Lung (tissue), 12 donors: Measurements from ENCODE around the gene PROB1. TPM values are rescaled to one million over a fixed set of nuclear protein-coding genes. Genes with fewer than 3 reads are reported as not detected.
A peak's percentile ranks its signal among the peaks of the same experiment; 100 is the strongest.

ENCODE experiments used
- ATAC-seq: fragments of 200-7000 bp; cut with Tn5 transposase; one replicate; pipeline ENCODE4 v1.9.1; 2020; ENCODE audit warnings: moderate number of reproducible peaks; ENCODE audit not compliant: insufficient read depth, low FRiP score
- DNase-seq, 3 donors: peaks; one replicate each; pipeline ENCODE4 v3.0.0-alpha.2; 2013 to 2017
- H3K27ac ChIP-seq, 2 donors: one replicate each; pipeline ENCODE4 v1.5.1; 2013; ENCODE audit warnings: mild to moderate bottlenecking in 2 of 2, moderate library complexity in 2 of 2, control low read depth in 1 of 2, inconsistent platforms in 1 of 2, low read depth in 1 of 2, low read length in 1 of 2
- H3K27me3 ChIP-seq, 3 donors: one replicate each; pipeline ENCODE4 v1.5.1; 2013; ENCODE audit warnings: low read length in 2 of 3; ENCODE audit not compliant: control insufficient read depth in 3 of 3, insufficient read depth in 3 of 3
- H3K36me3 ChIP-seq, 4 donors: one replicate each; pipeline ENCODE4 v1.5.1; 2013; ENCODE audit warnings: low read length in 4 of 4, mild to moderate bottlenecking in 1 of 4, moderate library complexity in 1 of 4; ENCODE audit not compliant: control insufficient read depth in 4 of 4, insufficient read depth in 4 of 4
- H3K4me1 ChIP-seq, 5 donors: one replicate each; pipeline ENCODE4 v1.5.1; 2013; ENCODE audit warnings: low read length in 5 of 5, mild to moderate bottlenecking in 2 of 5, moderate library complexity in 1 of 5; ENCODE audit not compliant: control insufficient read depth in 5 of 5, insufficient read depth in 5 of 5
- H3K4me3 ChIP-seq: one replicate; pipeline ENCODE4 v1.5.1; 2013; ENCODE audit warnings: mild to moderate bottlenecking, control low read depth, moderate library complexity
- H3K9ac ChIP-seq, 2 donors: one replicate each; pipeline ENCODE4 v1.5.1; 2013; ENCODE audit warnings: low read length in 2 of 2, control low read depth in 1 of 2; ENCODE audit not compliant: insufficient read depth in 1 of 2
- H3K9me3 ChIP-seq, 4 donors: one replicate each; pipeline ENCODE4 v1.5.1; 2013; ENCODE audit warnings: low read length in 3 of 4, mild to moderate bottlenecking in 1 of 4, moderate library complexity in 1 of 4; ENCODE audit not compliant: control insufficient read depth in 4 of 4, insufficient read depth in 3 of 4
- WGBS, 2 donors: extraction: QIAGEN DNeasy Blood & Tissue Kit; methylation state at CpG; one replicate each; pipeline ENCODE4 v1.1.7; 2013; 5-methylcytosine and 5-hydroxymethylcytosine counted together
- polyA plus RNA-seq, 2 donors: library from polyadenylated mRNA; stranded (reverse); fragments of 200-250 nt; gene quantifications; one replicate each; pipeline ENCODE4 v1.2.1, GENCODE V29; 2013
- total RNA-seq, 2 donors: library from RNA; depleted of rRNA in 1 of 2; stranded (reverse); fragments of >200 nt in 1 of 2; gene quantifications; one replicate each; pipeline ENCODE4 v1.2.1, GENCODE V29; 2014 to 2021
- TF ChIP-seq, protein P1 (sequence below): IDR thresholded peaks from 2 replicates; pipeline ENCODE4 v1.5.1; 2012; ENCODE audit warnings: mild to moderate bottlenecking; ENCODE audit errors: control extremely low read depth, extremely low read depth
- donor health status: control.
- donor health status: control.
- donor health status: Bipolar disorder and iron deficiency.
- donor health status: healthy.
- donor health status: DM: yes; HTN: yes; CAD: no.

PROB1 gene
- total and polyA plus RNA-seq, 4 donors = 0.33 to 2.2 (median 0.72) TPM

DNA sequence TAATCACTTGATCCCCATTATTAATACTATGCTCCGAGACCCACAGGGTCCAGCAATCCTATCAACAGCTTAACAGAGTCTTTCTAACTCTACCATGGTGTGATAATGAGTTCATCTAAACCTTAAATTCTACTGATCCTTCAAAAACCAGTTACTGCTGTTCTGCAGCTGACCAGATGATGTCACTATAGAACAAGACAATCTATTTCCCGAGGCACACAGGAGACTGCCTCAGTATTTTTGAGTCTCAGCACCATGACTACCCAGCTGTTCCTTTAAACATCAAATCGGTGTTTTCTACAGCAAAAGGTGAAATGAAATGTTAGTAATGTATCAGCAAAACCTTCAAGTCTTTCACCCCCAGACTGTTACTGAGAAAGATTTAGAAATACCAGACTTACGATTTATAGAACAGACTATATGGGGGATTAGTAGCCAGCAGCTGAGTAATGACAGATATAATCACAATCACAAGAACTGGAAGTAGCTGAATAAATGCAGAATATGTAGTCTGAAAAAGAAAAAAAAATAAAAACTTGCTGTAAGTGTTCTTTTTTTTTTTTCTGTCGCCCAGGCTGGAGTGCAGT lies 27.5 kb upstream of the PROB1 start:
- H3K36me3 ChIP-seq = peaks cover 11 to 44% (median 19%) of the 10 kb centered on the region in 4 donors
- TF ChIP-seq, protein P1, sequence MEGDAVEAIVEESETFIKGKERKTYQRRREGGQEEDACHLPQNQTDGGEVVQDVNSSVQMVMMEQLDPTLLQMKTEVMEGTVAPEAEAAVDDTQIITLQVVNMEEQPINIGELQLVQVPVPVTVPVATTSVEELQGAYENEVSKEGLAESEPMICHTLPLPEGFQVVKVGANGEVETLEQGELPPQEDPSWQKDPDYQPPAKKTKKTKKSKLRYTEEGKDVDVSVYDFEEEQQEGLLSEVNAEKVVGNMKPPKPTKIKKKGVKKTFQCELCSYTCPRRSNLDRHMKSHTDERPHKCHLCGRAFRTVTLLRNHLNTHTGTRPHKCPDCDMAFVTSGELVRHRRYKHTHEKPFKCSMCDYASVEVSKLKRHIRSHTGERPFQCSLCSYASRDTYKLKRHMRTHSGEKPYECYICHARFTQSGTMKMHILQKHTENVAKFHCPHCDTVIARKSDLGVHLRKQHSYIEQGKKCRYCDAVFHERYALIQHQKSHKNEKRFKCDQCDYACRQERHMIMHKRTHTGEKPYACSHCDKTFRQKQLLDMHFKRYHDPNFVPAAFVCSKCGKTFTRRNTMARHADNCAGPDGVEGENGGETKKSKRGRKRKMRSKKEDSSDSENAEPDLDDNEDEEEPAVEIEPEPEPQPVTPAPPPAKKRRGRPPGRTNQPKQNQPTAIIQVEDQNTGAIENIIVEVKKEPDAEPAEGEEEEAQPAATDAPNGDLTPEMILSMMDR = peak; percentile 82
- H3K4me3 ChIP-seq = no peak overlapping the region
- no peaks in the 10 kb centered on the region for H3K27me3 ChIP-seq
- H3K9ac ChIP-seq = no peak overlapping the region
- DNase-seq = peak; percentile 55 to 84 (median 83)
- ATAC-seq = peak; percentile 66
- peaks cover 0 to 5% (median 0%) of the 10 kb centered on the region in 5 donors for H3K4me1 ChIP-seq
- 44 to 46% methylated on average over 5 of the region's 5 CpGs for WGBS, 2 donors
- no peaks in the 10 kb centered on the region for H3K9me3 ChIP-seq
- H3K27ac ChIP-seq = no peak overlapping the region

DNA sequence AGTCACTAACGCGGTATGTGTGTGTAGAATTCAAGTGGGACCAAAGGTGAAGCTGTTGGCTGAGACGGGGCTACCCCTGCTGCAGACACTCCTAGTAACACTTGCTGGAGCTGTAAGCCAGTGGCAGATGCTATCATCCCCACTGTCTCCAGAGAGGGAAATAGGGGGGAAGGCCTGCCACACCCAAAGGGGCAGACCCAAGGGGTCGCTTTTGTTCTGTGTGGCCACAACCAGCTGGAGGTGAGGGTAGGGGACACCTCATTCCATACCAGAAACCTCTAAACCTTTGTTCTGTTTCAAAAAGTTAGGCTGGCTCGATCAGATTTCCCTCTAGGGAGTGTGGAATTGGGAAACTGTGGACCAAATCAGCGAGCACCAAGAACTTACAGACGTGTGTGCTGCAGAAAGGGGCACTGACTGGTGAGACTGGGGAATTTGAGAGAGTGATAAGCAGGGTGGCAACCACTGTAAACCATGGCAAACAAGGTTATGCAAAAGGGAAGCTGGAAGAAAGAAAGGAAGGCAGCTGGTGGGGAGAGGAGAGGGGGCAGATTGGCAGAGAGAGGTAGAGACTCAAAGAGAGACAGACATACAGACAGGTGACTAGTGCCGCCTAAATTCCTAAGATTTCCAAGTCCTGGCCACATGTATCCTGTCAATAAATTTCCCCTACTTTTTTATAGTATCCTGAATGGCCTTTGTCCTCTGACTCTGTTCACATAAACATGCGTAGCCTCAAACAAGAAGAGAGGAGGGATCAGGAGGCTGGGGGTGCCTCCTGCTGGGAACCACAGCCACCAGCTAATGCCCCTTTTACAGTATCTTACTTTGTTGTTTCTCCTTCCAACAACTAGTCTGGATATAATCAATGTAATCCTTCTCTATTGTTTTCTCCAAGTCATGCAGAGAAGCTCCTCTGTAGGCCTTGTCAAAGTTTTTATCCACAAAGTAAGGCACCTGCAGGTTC lies 24.6 kb upstream of the PROB1 start:
- Histone ChIP-seq H3K27ac (peak overlapping the region in 1 of 2 donors; percentile 90), H3K4me3 (no peak overlapping the region), H3K9me3 (no peaks in the 10 kb centered on the region), H3K9ac (no peak overlapping the region), H3K27me3 (no peaks in the 10 kb centered on the region), H3K36me3 (peaks cover 6 to 34% (median 11%) of the 10 kb centered on the region in 4 donors), H3K4me1 (peaks cover 0 to 11% (median 3%) of the 10 kb centered on the region in 5 donors)
- WGBS, 2 donors = 72 to 82% methylated on average over 9 of the region's 9 CpGs
- TF ChIP-seq, protein P1 = no peak
- ATAC-seq (no peak), DNase-seq (no peak)

DNA sequence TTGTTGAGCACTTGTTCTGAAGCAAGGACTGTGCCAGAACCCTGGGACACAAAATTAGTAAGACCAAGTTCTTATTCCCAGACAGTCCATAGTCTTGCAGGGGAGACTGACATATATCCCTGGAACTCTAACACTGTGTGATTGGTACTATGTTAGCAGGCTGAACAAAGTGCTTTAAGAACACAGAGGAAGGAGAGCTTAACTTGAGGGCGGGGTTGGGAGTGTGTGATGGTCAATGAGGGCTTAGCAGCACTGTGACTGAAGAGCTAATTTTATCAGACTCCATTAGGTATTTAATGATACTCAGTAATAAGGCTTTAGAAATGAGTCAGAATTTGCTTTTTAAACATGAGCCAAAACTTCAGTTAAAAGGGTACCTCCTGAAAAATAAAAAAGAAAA lies 23.9 kb upstream of the PROB1 start:
- TF ChIP-seq, protein P1 = no peak
- WGBS, 2 donors = 86 to 96% methylated on average over 1 of the region's 1 CpG
- DNase-seq = no peak
- H3K27ac ChIP-seq = peak overlapping the region in 1 of 2 donors; percentile 90
- no peak overlapping the region for H3K9ac ChIP-seq
- peaks cover 0 to 11% (median 3%) of the 10 kb centered on the region in 5 donors for H3K4me1 ChIP-seq
- H3K9me3 ChIP-seq = no peaks in the 10 kb centered on the region
- H3K27me3 ChIP-seq = no peaks in the 10 kb centered on the region
- peaks cover 6 to 34% (median 11%) of the 10 kb centered on the region in 4 donors for H3K36me3 ChIP-seq
- H3K4me3 ChIP-seq = no peak overlapping the region
- ATAC-seq = no peak
